ENCODE data around the gene ERV3-1. TPM values are rescaled to one million over a fixed set of nuclear protein-coding genes. Genes with fewer than 3 reads are reported as not detected.
"Not testable (repeated sequence)": the region's sequence is repeated elsewhere in the genome, so short reads cannot be mapped to it uniquely, and the experiment has no call there.

The ERV3-1 gene, protein sequence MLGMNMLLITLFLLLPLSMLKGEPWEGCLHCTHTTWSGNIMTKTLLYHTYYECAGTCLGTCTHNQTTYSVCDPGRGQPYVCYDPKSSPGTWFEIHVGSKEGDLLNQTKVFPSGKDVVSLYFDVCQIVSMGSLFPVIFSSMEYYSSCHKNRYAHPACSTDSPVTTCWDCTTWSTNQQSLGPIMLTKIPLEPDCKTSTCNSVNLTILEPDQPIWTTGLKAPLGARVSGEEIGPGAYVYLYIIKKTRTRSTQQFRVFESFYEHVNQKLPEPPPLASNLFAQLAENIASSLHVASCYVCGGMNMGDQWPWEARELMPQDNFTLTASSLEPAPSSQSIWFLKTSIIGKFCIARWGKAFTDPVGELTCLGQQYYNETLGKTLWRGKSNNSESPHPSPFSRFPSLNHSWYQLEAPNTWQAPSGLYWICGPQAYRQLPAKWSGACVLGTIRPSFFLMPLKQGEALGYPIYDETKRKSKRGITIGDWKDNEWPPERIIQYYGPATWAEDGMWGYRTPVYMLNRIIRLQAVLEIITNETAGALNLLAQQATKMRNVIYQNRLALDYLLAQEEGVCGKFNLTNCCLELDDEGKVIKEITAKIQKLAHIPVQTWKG
- 10 to 100 TPM; 16.6 to 17.2 TPM for total RNA-seq
- polyA plus RNA-seq (2013, experiment 1 of 2), result 10.2 TPM
- polyA plus RNA-seq (2013, experiment 2 of 2), result 9.4 TPM
- 2.8 to 21.5 (median 11.3) reads per million in 172 experiments for total RNA-seq

DNA sequence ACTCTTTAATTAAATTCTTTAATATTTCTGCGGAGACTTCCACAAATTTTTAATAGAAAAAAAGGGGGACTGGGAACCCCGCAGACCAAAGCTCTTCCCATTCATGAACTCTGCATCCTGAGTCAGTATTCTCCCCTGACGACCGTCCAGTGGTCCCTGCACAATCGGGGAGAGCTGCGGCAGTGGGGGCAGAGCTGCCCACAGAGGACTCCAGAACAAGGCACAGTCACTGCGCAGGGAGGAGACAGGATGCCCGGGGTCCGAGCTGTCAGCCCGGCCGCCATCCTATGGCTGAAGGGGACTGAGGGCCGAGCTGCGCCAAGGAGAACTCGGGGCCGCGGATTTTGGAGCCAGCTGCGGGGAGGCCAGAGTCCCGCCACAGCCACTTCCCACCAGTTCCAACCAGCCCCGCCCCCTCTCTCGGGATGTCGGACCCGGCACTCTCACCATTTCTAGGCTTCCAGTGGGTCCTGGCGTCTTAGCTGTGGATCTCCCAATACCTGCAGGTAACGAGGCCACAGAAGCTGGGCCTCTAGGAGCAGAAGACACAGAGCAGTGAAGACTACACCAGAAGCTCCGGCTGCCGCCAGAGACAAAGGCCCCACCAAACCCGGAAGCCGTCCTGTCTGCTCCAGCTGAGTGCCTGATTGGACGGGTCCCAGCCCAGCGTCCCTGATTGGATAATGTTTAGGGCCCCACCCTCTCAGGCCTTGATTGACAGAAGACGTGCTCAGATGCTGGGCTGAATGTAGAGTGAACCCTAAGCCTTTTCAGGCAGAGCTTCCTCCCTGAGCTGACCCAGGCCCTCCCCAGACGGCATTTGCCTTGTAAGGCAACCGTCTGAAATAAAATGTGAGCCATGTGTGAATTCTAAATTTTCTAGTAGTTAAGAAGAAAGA is at the start of gene ERV3-1:
ERV3-1 (minus strand) TSS at position 594 of the 899 bp plus-strand sequence. CDS start 13,661 bp downstream, outside the sequence.
- TF ChIP-seq, protein P1, sequence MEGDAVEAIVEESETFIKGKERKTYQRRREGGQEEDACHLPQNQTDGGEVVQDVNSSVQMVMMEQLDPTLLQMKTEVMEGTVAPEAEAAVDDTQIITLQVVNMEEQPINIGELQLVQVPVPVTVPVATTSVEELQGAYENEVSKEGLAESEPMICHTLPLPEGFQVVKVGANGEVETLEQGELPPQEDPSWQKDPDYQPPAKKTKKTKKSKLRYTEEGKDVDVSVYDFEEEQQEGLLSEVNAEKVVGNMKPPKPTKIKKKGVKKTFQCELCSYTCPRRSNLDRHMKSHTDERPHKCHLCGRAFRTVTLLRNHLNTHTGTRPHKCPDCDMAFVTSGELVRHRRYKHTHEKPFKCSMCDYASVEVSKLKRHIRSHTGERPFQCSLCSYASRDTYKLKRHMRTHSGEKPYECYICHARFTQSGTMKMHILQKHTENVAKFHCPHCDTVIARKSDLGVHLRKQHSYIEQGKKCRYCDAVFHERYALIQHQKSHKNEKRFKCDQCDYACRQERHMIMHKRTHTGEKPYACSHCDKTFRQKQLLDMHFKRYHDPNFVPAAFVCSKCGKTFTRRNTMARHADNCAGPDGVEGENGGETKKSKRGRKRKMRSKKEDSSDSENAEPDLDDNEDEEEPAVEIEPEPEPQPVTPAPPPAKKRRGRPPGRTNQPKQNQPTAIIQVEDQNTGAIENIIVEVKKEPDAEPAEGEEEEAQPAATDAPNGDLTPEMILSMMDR (IDR thresholded peaks at IDR 0.05), result no peak
- ChIA-PET CTCF (interaction anchor here (0.6 to 1.4 kb wide), 3 partner anchors 32 to 204 kb away, joined by 3 to 8 read pairs (median 4); no protein-coding TSS in a partner anchor), POLR2A (interaction anchor here (0.6 to 4.6 kb wide), 21 partner anchors 12 to 1838 kb away, joined by 3 to 61 read pairs (median 6); partner anchors contain the start of genes CRCP, RABGEF1, ZNF107 and ZNF138)
- Histone ChIP-seq H3K9me3 (ENCODE audit: control insufficient read depth in 1 of 2, insufficient read depth in 1 of 2, low read length in 2 of 2) (peaks cover 0 to 14% of the 10 kb centered on the region in 2 experiments), H3K27me3 (ENCODE audit: control insufficient read depth in 1 of 2, insufficient read depth in 2 of 2, low read length in 2 of 2) (no peaks in the 10 kb centered on the region), H3K4me3 (ENCODE audit: low read length) (peak within 1 kb of the TSS; percentile 75), H3K27ac (ENCODE audit: low read depth in 1 of 2, low read length in 2 of 2) (peak within 1 kb of the TSS; percentile 49), H3K36me3 (ENCODE audit: insufficient read depth, low read length) (peaks cover 4% of the 10 kb centered on the region), H3K4me1 (ENCODE audit: insufficient read depth, low read length) (peaks cover 21% of the 10 kb centered on the region)
- ATAC-seq (ENCODE audit: poor library complexity), result peak; percentile 99
- intact Hi-C loops (cut with DNase I, micrococcal nuclease), result loop anchor here (2.0 to 10.0 kb wide), 9 partner anchors 32 to 1082 kb away; partner anchors contain the start of genes ZNF107 (in 1 of the 2), ZNF138 (in 1 of the 2), ZNF273 (in 1 of the 2) and ZNF736 (in 1 of the 2)
- Mint-ChIP-seq H3K4me1 (ENCODE audit: low read depth) (peaks cover 45% of the 10 kb centered on the region), H3K36me3 (ENCODE audit: low read depth) (peaks cover 54% of the 10 kb centered on the region), H3K9me3 (peaks cover 3% of the 10 kb centered on the region), H3K4me3 (peak within 1 kb of the TSS; percentile 96), H3K27ac (peak within 1 kb of the TSS; percentile 88), H3K27me3 (no peaks in the 10 kb centered on the region)
- peak; percentile 84 to 97 (median 90) for DNase-seq

DNA sequence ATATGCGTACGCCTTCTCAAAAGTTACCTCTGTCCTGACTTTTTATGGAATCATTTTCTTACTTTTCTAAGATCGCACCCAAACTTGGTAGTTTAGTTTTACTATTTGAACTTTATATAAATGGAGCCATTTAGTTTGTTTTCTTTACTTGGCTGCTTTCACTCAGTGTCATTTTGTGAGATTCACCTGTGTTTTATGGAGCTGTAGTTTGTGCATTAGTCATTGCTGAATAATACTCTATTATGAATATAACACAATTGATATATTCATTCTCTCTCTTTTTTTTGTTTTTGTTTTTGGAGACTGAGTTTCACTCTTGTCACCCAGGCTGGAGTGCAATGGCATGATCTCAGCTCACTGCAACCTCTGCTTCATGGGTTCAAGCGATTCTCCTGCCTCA is 49.3 kb upstream of the ERV3-1 start:
- H3K27me3 Mint-ChIP-seq; H3K36me3 ChIP-seq (ENCODE audit: insufficient read depth, low read length); H3K9me3 Mint-ChIP-seq; intact Hi-C loops (cut with DNase I, micrococcal nuclease); H3K4me3 Mint-ChIP-seq; H3K27me3 ChIP-seq (ENCODE audit: control insufficient read depth in 1 of 2, insufficient read depth in 2 of 2, low read length in 2 of 2); POLR2A ChIA-PET; H3K27ac ChIP-seq (ENCODE audit: low read depth in 1 of 2, low read length in 2 of 2); H3K4me1 ChIP-seq (ENCODE audit: insufficient read depth, low read length); CTCF ChIA-PET; H3K9me3 ChIP-seq (ENCODE audit: control insufficient read depth in 1 of 2, insufficient read depth in 1 of 2, low read length in 2 of 2); H3K4me3 ChIP-seq (ENCODE audit: low read length); ATAC-seq (ENCODE audit: poor library complexity); H3K27ac Mint-ChIP-seq; DNase-seq: not testable (repeated sequence)
- Mint-ChIP-seq H3K36me3 (ENCODE audit: low read depth) (peaks cover 61% of the 10 kb centered on the region), H3K4me1 (ENCODE audit: low read depth) (peaks cover 25% of the 10 kb centered on the region)

DNA sequence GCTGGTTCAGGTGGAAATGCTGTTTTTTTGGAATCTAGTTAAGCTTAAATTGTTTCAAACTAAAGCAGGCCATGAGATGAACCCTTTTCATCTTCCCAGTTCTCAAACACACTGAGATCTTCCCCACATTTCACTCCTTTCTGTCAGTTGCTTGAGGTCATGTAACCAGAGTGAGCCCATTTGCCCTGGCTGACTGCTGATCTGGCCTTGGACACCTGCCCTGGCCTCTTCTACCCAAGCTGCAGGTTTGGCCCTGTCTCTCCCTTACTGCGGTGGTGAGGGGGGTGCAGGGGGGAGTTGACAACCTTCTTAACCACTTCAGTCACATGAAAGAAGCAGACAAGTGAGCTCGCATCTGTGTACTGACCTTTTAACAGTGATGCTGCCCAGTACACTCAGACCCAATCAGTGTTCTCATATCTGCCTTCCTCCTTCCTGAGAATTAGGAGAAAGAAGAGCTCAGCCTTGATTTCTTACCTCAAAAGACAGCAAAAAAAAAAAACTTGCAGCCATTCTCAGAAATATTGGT is 48.0 kb upstream of the ERV3-1 start:
- H3K27me3 ChIP-seq (ENCODE audit: control insufficient read depth in 1 of 2, insufficient read depth in 2 of 2, low read length in 2 of 2); ATAC-seq (ENCODE audit: poor library complexity); DNase-seq; H3K4me3 Mint-ChIP-seq; H3K36me3 ChIP-seq (ENCODE audit: insufficient read depth, low read length); H3K27ac ChIP-seq (ENCODE audit: low read depth in 1 of 2, low read length in 2 of 2); H3K9me3 ChIP-seq (ENCODE audit: control insufficient read depth in 1 of 2, insufficient read depth in 1 of 2, low read length in 2 of 2); H3K4me1 ChIP-seq (ENCODE audit: insufficient read depth, low read length); H3K27me3 Mint-ChIP-seq; H3K4me3 ChIP-seq (ENCODE audit: low read length); intact Hi-C loops (cut with DNase I, micrococcal nuclease); H3K27ac Mint-ChIP-seq; CTCF ChIA-PET; POLR2A ChIA-PET; H3K9me3 Mint-ChIP-seq: not testable (repeated sequence)
- Mint-ChIP-seq H3K4me1 (ENCODE audit: low read depth) (peaks cover 25% of the 10 kb centered on the region), H3K36me3 (ENCODE audit: low read depth) (peaks cover 69% of the 10 kb centered on the region)

DNA sequence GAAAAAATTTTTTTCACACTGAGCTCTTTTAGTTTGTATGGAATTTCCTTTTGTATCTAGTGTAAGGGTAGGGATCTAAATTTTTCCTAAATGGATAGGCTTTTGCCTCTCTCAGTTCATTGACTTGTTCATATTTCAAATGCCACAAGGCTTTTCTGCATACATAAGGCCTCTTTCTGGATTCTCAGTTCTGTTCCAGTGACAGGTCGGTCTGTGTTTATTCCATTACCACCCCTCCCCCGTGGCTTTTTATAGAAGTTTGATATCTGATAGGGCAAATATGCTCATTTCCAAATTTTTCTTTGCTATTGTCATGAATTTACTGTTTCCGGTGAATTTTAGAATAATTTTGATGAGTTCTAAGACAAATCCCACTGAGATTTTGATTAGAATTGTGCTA is 45.2 kb upstream of the ERV3-1 start:
- peaks cover 26% of the 10 kb centered on the region for H3K4me1 Mint-ChIP-seq (ENCODE audit: low read depth)
- DNase-seq; H3K27me3 ChIP-seq (ENCODE audit: control insufficient read depth in 1 of 2, insufficient read depth in 2 of 2, low read length in 2 of 2); POLR2A ChIA-PET; H3K36me3 ChIP-seq (ENCODE audit: insufficient read depth, low read length); H3K4me3 Mint-ChIP-seq; H3K27me3 Mint-ChIP-seq; H3K27ac Mint-ChIP-seq; H3K9me3 Mint-ChIP-seq; H3K4me1 ChIP-seq (ENCODE audit: insufficient read depth, low read length); H3K9me3 ChIP-seq (ENCODE audit: control insufficient read depth in 1 of 2, insufficient read depth in 1 of 2, low read length in 2 of 2); H3K27ac ChIP-seq (ENCODE audit: low read depth in 1 of 2, low read length in 2 of 2); intact Hi-C loops (cut with DNase I, micrococcal nuclease); ATAC-seq (ENCODE audit: poor library complexity); CTCF ChIA-PET; H3K4me3 ChIP-seq (ENCODE audit: low read length): not testable (repeated sequence)
- H3K36me3 Mint-ChIP-seq (ENCODE audit: low read depth), result peaks cover 51% of the 10 kb centered on the region

DNA sequence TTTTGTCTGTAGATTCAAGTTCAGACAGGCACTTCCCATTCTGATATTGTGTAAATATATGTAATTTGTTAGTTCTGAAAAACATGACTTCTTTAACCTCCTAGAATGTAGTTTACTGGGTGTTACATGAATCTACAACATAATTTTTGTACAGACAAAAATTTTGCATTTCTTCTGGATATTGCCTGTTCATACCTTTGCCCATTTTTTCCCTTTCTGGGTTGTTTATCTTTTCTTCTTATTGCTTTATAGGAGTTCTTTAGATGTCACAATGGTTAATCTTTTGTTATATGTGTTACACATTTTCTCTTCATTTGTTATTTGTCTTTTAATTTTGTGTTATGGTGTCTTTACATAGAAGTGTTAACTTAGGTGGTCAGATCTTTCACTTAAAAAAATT is 44.7 kb upstream of the ERV3-1 start:
- H3K27me3 Mint-ChIP-seq; H3K27me3 ChIP-seq (ENCODE audit: control insufficient read depth in 1 of 2, insufficient read depth in 2 of 2, low read length in 2 of 2); intact Hi-C loops (cut with DNase I, micrococcal nuclease); H3K4me1 ChIP-seq (ENCODE audit: insufficient read depth, low read length); H3K4me3 ChIP-seq (ENCODE audit: low read length); H3K9me3 ChIP-seq (ENCODE audit: control insufficient read depth in 1 of 2, insufficient read depth in 1 of 2, low read length in 2 of 2); H3K4me3 Mint-ChIP-seq; H3K36me3 ChIP-seq (ENCODE audit: insufficient read depth, low read length); POLR2A ChIA-PET; DNase-seq; CTCF ChIA-PET; H3K27ac ChIP-seq (ENCODE audit: low read depth in 1 of 2, low read length in 2 of 2); H3K9me3 Mint-ChIP-seq; H3K27ac Mint-ChIP-seq; ATAC-seq (ENCODE audit: poor library complexity): not testable (repeated sequence)
- peaks cover 31% of the 10 kb centered on the region for H3K4me1 Mint-ChIP-seq (ENCODE audit: low read depth)
- peaks cover 49% of the 10 kb centered on the region for H3K36me3 Mint-ChIP-seq (ENCODE audit: low read depth)

All from CD4-positive, alpha-beta T cell (primary cell).